GM23248 (cell line): ENCODE measurements around the gene PAK4. TPM values are rescaled to one million over a fixed set of nuclear protein-coding genes. Genes with fewer than 3 reads are reported as not detected.
"Not testable (repeated sequence)": the region's sequence is repeated elsewhere in the genome, so short reads cannot be mapped to it uniquely, and the experiment has no call there.

ENCODE experiments used
- DNase-seq: peaks from one replicate; pipeline ENCODE4 v3.0.0-alpha.2; 2015
- H2AFZ ChIP-seq: fragments of 200-600 bp; sonication (generic); 2 replicates; pipeline ENCODE4 v1.6.1; 2016; ENCODE audit warnings: antibody characterized with exemption
- H3F3A ChIP-seq: fragments of 200-600 bp; sonication (generic); 2 replicates; pipeline ENCODE4 v1.6.1; 2016; ENCODE audit warnings: mild to moderate bottlenecking, antibody characterized with exemption, mixed run types; ENCODE audit not compliant: insufficient read depth
- H3K27ac ChIP-seq: fragments of 200-600 bp; sonication (generic); 2 replicates; pipeline ENCODE4 v1.5.1; 2016; ENCODE audit warnings: mild to moderate bottlenecking
- H3K27me3 ChIP-seq: fragments of 200-600 bp; sonication (generic); replicated peaks from 2 replicates; pipeline ENCODE4 v1.6.1; 2016; ENCODE audit warnings: mild to moderate bottlenecking; ENCODE audit not compliant: insufficient read depth
- H3K36me3 ChIP-seq: fragments of 200-600 bp; sonication (generic); 2 replicates; pipeline ENCODE4 v1.6.1; 2016; ENCODE audit warnings: low read depth, mild to moderate bottlenecking
- H3K4me1 ChIP-seq: fragments of 200-600 bp; sonication (generic); 2 replicates; pipeline ENCODE4 v1.6.1; 2016; ENCODE audit warnings: mild to moderate bottlenecking; ENCODE audit not compliant: insufficient read depth
- H3K4me2 ChIP-seq: fragments of 200-600 bp; sonication (generic); one replicate; pipeline ENCODE4 v1.6.1; 2016; ENCODE audit warnings: mild to moderate bottlenecking; ENCODE audit not compliant: unreplicated experiment
- H3K4me3 ChIP-seq: fragments of 200-600 bp; sonication (generic); 2 replicates; pipeline ENCODE4 v1.5.1; 2016; ENCODE audit warnings: mild to moderate bottlenecking
- H3K79me2 ChIP-seq: fragments of 200-600 bp; sonication (generic); 2 replicates; pipeline ENCODE4 v1.6.1; 2016; ENCODE audit warnings: mild to moderate bottlenecking; ENCODE audit not compliant: insufficient read depth
- H3K9ac ChIP-seq: fragments of 200-600 bp; sonication (generic); 2 replicates; pipeline ENCODE4 v1.6.1; 2016; ENCODE audit warnings: mild to moderate bottlenecking
- H3K9me2 ChIP-seq: fragments of 200-600 bp; sonication (generic); 2 replicates; pipeline ENCODE4 v1.6.1; 2016; ENCODE audit warnings: mixed run types, mild to moderate bottlenecking, moderate library complexity; ENCODE audit not compliant: insufficient read depth
- H3K9me3 ChIP-seq: fragments of 200-600 bp; sonication (generic); one replicate; pipeline ENCODE4 v1.6.1; 2017; ENCODE audit warnings: low read depth
- H4K20me1 ChIP-seq: fragments of 200-600 bp; sonication (generic); 2 replicates; pipeline ENCODE4 v1.6.0; 2016; ENCODE audit not compliant: insufficient read depth
- EZH2 ChIP-seq: fragments of 200-600 bp; sonication (generic); IDR thresholded peaks from 2 replicates; pipeline ENCODE4 v1.6.1; 2018; ENCODE audit warnings: antibody characterized with exemption, mild to moderate bottlenecking; ENCODE audit not compliant: insufficient read depth, poor library complexity, severe bottlenecking
- EZH2phosphoT487 ChIP-seq: fragments of 200-600 bp; sonication (generic); IDR thresholded peaks from 2 replicates; pipeline ENCODE4 v1.6.1; 2018; ENCODE audit warnings: antibody characterized with exemption, moderate library complexity, mild to moderate bottlenecking, low read depth; ENCODE audit not compliant: insufficient read depth
- WGBS, 2 experiments: methylation state at CpG; one replicate each; pipeline ENCODE4 v1.1.6; 2015 to 2017; ENCODE audit warnings: low lambda C conversion rate in 2 of 2, low coverage in 1 of 2; ENCODE audit errors: missing lambda C conversion rate in 2 of 2; 5-methylcytosine and 5-hydroxymethylcytosine counted together
- in situ Hi-C: fragments of 300-500 bp; cut with MboI; formaldehyde crosslinking; loops from 2 replicates; pipeline ENCODE4 v1.15.0; 2020
- polyA plus RNA-seq: library from polyadenylated mRNA; unstranded; fragments of >200 nt; fragmentation: Nextera tagmentation; extraction: Ambion mirVana; gene quantifications from 2 replicates; pipeline ENCODE4 v1.2.1, GENCODE V29; 2016
- total RNA-seq: library from RNA; depleted of rRNA; stranded (reverse); fragments of >200 nt; shearing (Covaris generic); gene quantifications from 2 replicates; pipeline ENCODE4 v1.2.3, GENCODE V29; 2014

Gene PAK4
- total and polyA plus RNA-seq, 2 experiments from 2014 or later: 10.9 to 20.1 TPM

GRCh38 chr19:39090881-39091280 lies 34.7 kb upstream of the PAK4 start:
- in situ Hi-C loops: no loop called here
- Histone ChIP-seq H2AFZ (no peak overlapping the region), H3K4me3 (no peak overlapping the region), H3K9ac (no peak overlapping the region), H3K27me3 (no peaks in the 10 kb centered on the region), H4K20me1 (no peaks in the 10 kb centered on the region), H3K36me3 (no peaks in the 10 kb centered on the region), H3K9me3 (no peaks in the 10 kb centered on the region), H3K4me2 (no peak overlapping the region), H3K79me2 (no peaks in the 10 kb centered on the region), H3K27ac (no peak overlapping the region), H3K4me1 (peaks cover 4% of the 10 kb centered on the region; the same call in 1 of the 2 replicates), H3K9me2 (no peaks in the 10 kb centered on the region), H3F3A (no peaks in the 10 kb centered on the region)
- no peak for DNase-seq
- no peak for TF ChIP-seq EZH2phosphoT487
- no peak for TF ChIP-seq EZH2
- WGBS, 2 experiments: 80 to 83% methylated on average over 3 to 4 of the region's 4 CpGs

GRCh38 chr19:39095799-39096540 lies 29.6 kb upstream of the PAK4 start:
- H3K9me2 ChIP-seq, H3K27ac ChIP-seq, H3K4me1 ChIP-seq, H2AFZ ChIP-seq, H3K4me2 ChIP-seq, H3K79me2 ChIP-seq, DNase-seq, H3K9me3 ChIP-seq, H4K20me1 ChIP-seq, H3K27me3 ChIP-seq, in situ Hi-C loops, H3F3A ChIP-seq, H3K9ac ChIP-seq, H3K4me3 ChIP-seq, H3K36me3 ChIP-seq: not testable (repeated sequence)
- WGBS, 2 experiments: 66 to 67% methylated on average over 5 of the region's 5 CpGs

GRCh38 chr19:39097299-39097698 lies 28.3 kb upstream of the PAK4 start:
- DNase-seq: no peak
- Histone ChIP-seq H3K4me3 (no peak overlapping the region), H3K27ac (no peak overlapping the region), H3K4me2 (no peak overlapping the region), H3K4me1 (peaks cover 4% of the 10 kb centered on the region; the same call in 1 of the 2 replicates), H3K79me2 (no peaks in the 10 kb centered on the region), H3K9ac (no peak overlapping the region), H3K9me2 (no peaks in the 10 kb centered on the region), H3K27me3 (peaks cover 10% of the 10 kb centered on the region; the same call in 1 of the 2 replicates), H3K36me3 (no peaks in the 10 kb centered on the region), H3K9me3 (no peaks in the 10 kb centered on the region), H3F3A (no peaks in the 10 kb centered on the region), H2AFZ (no peak overlapping the region), H4K20me1 (no peaks in the 10 kb centered on the region)
- 51 to 58% methylated on average over 4 to 5 of the region's 5 CpGs for WGBS, 2 experiments
- in situ Hi-C loops: no loop called here
- no peak for TF ChIP-seq EZH2phosphoT487
- TF ChIP-seq EZH2: no peak

GRCh38 chr19:39097721-39098120 lies 27.9 kb upstream of the PAK4 start:
- Histone ChIP-seq H3K79me2 (no peaks in the 10 kb centered on the region), H3K9me2 (no peaks in the 10 kb centered on the region), H3K4me3 (no peak overlapping the region), H3F3A (no peaks in the 10 kb centered on the region), H2AFZ (no peak overlapping the region), H3K4me1 (peaks cover 4% of the 10 kb centered on the region; the same call in 1 of the 2 replicates), H3K4me2 (no peak overlapping the region), H3K9ac (no peak overlapping the region), H3K36me3 (no peaks in the 10 kb centered on the region), H3K27me3 (peaks cover 10% of the 10 kb centered on the region; the same call in 1 of the 2 replicates), H3K27ac (no peak overlapping the region), H3K9me3 (no peaks in the 10 kb centered on the region), H4K20me1 (no peaks in the 10 kb centered on the region)
- in situ Hi-C loops: no loop called here
- no peak for DNase-seq
- 26 to 39% methylated on average over 2 of the region's 2 CpGs for WGBS, 2 experiments
- TF ChIP-seq EZH2: no peak
- no peak for TF ChIP-seq EZH2phosphoT487
